Stimulated activated CD8-positive, alpha-beta memory T cell treated with anti-CD3 and anti-CD28 coated beads, Interleukin-12 subunit alpha, Interleukin-12 subunit beta, amount 100 ng/mL, for 4 hours (primary cell): ENCODE results near the gene P3H1.
A peak's percentile ranks its signal among the peaks of the same experiment; 100 is the strongest.
"Not testable (repeated sequence)": the region's sequence is repeated elsewhere in the genome, so short reads cannot be mapped to it uniquely, and the experiment has no call there.

Experiments used
- DNase-seq: peaks from one replicate; pipeline ENCODE4 v3.0.0-alpha.2; 2020; ENCODE audit warnings: low read depth

P3H1 gene, protein sequence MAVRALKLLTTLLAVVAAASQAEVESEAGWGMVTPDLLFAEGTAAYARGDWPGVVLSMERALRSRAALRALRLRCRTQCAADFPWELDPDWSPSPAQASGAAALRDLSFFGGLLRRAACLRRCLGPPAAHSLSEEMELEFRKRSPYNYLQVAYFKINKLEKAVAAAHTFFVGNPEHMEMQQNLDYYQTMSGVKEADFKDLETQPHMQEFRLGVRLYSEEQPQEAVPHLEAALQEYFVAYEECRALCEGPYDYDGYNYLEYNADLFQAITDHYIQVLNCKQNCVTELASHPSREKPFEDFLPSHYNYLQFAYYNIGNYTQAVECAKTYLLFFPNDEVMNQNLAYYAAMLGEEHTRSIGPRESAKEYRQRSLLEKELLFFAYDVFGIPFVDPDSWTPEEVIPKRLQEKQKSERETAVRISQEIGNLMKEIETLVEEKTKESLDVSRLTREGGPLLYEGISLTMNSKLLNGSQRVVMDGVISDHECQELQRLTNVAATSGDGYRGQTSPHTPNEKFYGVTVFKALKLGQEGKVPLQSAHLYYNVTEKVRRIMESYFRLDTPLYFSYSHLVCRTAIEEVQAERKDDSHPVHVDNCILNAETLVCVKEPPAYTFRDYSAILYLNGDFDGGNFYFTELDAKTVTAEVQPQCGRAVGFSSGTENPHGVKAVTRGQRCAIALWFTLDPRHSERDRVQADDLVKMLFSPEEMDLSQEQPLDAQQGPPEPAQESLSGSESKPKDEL

DNA sequence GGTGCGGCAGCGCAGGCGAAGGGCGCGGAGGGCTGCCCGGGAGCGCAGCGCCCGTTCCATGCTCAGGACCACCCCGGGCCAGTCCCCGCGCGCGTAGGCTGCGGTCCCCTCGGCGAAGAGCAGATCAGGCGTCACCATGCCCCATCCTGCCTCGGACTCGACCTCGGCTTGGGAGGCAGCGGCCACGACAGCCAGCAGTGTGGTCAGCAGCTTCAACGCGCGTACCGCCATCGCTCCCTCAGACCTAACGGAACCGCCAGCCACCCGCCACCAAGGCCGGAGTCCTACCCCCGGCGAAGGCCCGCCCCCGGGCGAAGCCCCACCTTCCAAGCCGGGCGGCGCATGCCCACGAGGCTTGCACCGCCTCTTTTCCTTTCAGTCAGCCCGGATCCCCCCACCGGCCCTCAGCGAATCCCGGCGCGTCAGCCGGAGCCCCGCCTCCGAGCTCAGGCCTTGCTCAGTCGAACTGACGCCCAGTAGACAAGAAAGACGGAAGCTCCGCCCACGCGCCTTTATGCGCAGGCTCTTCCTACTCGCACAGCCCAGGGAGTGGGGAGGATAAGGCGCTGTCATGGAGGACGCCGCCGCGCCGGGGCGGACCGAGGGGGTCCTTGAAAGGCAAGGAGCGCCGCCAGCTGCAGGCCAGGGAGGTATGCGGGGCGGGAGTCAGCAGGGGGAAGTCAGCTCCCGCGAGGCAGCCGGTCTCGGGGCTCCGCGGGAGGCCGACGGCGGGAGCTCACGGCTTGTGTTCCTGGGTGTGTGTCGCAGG lies at the start of gene P3H1, which contains the start of gene C1orf50:
P3H1 (minus strand) TSS at position 288 of the 769 bp plus-strand sequence; CDS start at position 231, 57 bp downstream.
C1orf50 (plus strand) TSS at position 509 of the 769 bp plus-strand sequence; CDS start at position 572, 63 bp downstream.
- peak; percentile 100 for DNase-seq

DNA sequence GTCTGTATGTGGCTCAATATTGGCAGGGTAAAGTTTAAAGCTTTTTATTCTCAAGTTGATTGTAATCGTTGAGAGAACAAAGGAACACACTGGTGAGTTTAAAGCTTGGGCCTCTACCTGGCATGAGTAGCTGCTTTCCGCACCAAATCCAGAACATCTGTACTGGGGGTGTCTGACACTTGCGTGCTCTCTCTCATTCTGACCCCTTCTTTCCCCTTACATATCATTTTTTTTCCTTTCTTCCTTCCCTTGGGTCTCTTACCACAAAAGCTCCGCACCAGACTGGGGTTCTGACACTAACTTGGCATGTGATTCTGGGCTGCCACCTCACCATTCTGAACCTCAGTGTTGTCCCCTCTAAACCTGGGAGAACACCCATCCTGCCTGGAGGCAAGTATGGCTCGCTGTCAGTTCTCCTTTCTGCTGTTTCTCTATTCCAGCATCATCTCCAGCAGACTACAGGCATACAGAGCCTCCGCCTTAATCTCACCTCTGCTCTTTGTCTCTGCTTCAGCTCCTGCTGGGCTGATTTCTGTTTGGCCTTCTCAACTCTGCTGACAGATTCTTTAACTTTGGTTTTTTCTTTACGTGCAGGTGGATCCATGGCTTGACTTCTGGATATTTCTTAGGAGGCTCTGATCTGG lies 49.2 kb upstream of the P3H1 start:
- DNase-seq = no peak

DNA sequence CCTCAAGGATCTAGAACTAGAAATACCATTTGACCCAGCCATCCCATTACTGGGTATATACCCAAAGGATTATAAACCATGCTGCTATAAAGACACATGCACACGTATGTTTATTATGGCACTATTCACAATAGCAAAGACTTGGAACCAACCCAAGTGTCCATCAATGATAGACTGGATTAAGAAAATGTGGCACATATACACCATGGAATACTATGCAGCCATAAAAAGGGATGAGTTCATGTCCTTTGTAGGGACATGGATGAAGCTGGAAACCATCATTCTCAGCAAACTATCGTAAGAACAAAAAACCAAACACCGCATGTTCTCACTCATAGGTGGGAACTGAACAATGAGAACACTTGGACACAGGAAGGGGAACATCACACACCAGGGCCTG lies 48.0 kb upstream of the P3H1 start:
- DNase-seq = not testable (repeated sequence)

DNA sequence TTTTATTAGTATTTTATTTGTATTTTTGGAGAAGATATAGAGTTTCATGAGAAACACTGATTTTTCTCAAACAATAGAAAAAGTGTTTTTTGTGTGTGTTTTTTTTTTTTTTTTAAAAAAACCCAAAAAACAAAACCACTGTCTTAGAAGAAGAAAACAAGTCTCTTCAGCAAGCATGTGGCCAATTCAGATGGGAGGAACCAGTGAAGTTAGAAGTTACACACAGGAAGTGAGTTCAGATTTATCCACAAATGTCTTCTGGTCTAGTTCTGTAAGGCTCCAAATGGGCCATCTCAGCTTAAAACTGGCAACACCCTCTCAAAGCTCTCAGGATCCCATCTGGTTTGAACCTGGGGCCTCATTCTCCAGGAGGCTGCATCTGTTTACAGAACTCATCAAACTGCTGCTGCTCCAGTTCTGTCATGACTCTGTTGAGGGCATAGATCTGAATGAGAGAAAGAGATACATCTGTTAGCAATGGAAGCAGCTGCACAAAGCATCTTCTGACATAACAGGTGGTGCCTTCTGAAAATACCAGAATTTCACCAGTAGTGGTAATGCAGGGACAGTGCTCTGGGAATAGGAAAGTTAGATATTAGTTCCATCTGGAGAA lies 40.3 kb upstream of the P3H1 start:
- DNase-seq = no peak

DNA sequence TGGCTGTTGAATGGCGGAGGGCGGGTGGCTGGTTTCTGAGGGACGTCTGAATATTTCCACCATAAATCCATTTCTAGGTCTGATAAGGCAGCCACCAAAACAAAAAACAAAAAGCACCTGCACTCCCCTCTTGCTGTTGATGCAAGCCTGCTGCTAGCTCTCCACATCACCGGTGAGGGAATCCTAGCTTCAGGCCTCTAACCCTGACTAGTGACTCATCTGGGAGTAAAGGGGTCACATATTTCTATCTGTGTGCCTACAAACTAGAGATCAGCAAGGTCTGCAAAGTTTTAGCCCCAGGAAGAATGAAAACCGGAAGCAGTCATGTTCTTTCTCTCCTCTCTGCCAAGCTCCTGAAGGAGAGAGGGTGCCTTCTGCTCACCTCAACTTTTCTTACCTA lies 39.8 kb upstream of the P3H1 start:
- DNase-seq = no peak

DNA sequence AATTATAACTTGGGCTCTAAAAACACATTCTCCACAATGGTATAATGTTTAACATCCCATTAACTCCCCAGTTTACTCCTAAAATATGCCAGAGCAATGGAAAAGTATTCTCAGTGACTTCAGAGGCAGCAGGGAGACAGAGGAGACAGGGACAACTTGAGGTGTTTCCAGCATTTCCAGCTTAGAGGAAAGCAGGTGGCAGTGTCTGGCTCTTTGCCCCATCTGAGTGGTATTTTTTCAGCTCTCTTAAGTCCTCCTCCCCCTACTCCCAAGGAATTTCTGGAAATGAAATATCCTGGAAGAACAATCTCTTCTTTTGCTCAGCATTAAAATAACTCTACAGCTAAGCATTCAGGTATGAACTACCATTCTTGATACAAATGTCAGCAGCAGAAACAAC lies 39.3 kb upstream of the P3H1 start:
- DNase-seq = no peak

DNA sequence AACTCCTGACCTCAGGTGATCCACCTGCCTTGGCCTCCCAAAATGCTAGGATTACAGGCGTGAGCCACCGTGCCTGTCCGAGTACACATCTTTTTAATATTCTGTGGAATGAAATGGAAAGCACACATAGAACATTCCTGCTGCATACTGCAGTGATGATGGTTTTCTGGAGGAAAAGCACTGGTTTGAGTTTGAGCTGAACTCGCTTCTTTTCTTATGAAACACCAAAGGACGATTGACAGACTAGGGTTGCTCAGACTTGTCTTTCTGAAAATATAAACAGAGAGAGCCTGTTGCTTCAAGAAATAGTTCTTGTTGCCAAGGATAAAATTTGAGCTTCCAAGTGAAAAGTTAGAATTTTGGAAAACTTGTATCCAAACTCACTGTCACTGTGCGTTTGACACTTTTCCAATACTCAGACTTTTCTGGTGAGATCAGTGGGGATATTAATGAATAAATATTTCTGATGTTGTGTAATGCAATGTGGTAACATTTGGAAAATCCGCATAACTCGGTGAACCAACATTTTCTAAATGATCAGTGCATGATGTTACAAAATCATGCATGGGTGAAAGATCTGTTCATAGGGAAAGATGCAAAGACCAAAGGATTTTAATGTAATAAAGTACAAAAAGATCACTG lies 35.1 kb upstream of the P3H1 start:
- no peak for DNase-seq

DNA sequence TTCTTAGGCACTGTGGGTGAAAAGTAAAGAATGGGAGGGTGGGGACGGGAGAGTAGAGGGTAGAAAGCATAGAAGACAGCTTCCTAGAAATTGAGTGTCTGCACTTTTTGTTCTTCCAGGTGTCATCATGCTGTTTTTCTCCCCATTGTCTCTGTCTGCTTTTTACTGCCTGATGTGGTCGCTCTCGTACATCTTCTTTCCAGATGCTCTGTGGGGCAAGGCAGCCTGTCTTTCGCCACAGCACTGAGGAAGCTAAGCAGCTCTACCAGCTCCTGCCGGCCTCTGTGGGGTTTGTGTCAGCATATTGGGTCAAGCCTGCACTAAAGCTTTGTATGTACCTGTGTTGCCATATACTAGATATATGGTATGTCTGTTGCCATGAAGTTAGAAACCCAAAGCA lies 31.2 kb upstream of the P3H1 start:
- DNase-seq = no peak

DNA sequence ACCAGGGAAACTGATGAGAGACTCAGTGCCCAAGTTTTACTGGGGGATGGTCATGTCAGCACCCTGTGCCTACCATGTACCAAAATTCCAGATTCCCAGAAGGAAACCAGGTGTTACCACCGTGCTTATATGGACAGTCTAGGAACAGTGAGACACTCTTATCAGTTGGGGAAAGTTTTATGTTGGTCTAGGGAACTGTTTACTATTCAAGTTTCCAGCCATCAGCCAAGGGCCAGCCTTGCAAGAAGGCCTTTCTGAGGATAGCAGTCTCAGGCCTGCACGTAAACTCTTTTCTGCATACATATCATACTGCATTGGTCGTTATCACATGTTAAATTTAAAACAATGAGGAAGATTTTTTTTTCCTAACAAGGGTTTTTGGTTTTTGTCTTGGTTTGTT lies 30.6 kb upstream of the P3H1 start:
- no peak for DNase-seq

DNA sequence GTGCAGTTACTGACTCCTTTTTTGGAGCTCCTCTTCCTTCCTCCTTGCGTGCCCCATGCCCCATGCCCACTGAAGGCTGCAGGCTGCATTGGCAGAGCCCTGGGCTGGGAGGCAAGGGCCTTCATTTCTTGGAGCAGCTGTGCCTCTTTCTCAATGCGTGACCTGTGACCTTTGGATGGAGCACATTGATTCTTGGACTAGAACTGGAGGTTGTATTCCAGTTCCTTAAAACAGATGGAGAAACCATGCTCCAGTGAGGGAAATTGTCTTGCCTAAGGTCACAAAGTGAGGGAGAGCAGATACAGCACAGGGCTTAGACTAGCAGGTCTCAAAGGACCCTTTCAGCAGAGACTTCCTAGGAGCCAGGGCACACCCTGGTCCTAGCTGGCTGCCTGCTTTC lies 27.0 kb upstream of the P3H1 start:
- no peak for DNase-seq

DNA sequence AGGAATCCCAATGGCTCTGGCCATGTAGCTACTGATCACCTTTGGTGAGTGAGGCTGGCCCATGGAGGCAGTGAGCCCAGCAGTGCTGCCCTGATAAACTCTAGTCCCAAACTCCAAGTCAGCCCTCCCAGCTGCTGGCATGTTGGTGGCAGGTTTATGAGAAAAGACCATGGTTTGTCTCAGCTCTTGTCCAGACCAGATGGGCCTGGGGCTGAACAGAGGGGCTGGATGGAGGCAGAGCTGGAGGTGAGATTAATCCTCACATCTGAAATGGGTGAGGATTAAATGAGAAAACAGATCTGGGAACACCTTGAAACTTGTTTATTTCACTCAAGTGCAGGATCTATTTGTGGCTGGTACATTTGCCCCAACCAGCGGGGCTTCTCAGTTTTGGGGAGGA lies 21.2 kb upstream of the P3H1 start:
- DNase-seq = no peak

DNA sequence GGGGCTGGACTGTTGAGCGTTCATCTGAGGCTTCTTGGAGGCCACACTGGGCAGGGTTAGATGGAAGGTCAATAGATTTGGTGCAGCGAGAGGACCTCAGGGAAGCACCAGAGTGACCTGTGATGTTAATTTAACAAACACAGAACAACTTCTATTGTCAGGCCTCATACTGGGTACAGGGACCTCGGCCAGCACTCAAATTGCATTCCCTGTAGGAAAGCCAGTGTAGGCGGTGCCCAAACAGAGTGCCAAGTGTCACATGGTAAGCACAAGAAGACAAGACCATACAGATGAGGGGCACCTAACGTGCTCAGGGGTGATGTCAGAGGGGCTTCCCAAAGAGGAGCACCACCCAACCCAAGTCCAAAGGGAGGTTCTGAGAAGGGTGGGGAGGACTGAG lies 19.3 kb upstream of the P3H1 start:
- DNase-seq = no peak

DNA sequence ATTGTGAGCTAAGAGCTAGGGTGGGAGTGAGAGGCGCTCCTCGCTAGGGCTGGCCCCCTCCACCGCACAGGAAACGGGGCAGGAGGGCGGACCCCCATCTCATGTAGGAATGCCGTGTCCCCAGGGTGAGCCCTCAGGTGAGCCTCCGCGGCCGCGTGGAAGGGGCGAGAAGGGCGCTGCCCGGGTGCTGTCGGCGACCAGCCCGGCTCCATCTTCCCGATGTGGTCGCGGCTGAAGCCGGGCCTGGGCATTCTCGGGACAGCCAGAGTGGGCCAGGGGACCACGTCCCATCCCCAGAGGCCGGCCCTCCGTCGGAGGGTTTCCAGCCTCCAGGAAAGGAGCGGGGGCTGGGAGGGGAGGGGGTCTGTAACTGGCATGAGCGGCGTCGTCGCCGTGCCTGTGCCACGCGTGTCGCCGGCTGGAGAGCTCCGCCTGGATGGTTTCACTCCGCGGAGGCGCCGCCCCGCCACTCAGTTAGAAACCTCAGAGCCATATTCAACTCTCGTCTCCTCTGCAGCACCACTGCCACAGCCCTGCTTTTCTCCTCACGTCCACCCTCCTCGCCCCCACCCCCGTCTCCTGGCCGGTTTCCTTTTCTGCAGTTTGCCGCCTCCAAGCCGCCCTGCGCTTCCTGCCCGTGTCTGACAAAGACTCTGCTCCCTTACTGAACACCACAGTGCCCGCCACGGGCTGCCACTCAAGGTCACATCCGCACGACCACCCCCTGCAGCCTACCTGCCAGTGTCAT lies 18.3 kb upstream of the P3H1 start, which contains the start of gene TMEM269:
TMEM269 (plus strand) TSS at position 46 of the 748 bp plus-strand sequence. CDS start 4,903 bp downstream, outside the sequence.
- peak; percentile 14 for DNase-seq

DNA sequence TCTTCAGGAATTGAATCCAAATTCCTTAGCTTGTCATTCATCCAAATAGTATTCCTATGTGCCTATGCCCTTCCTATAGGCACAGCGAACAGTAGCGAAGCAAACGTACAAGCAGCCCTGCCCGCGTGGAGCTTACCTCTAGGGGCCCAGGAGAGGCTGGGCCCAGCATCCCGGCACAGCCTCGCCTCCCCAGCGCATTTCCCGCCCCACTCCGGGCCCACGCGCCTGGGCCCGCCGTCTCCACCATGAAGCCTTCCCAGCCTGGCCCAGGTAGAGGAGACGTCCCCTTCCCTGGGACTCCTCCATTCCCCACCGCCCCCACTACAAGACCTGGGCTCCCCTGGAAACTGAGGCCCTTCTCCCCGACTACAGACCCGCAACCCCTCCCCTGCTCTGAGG lies 17.7 kb upstream of the P3H1 start:
- no peak for DNase-seq

DNA sequence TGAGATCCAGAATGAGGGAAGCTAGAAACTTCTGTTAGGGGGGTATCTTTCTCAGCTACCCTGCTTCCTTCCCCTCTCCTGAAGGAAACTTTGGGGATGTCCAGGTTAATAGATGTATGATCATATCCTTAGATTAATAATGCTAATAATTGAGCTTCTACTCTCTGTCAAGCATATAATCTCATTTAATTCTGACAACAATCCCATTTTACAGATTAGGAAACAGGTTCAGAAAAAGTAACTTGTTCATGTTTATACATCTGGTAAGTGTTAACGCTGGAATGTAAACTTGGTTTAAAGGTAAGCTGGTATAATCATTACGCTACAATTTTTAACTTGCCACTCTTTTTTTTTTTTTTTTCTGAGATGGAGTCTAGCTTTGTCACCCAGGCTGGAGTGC lies 16.3 kb upstream of the P3H1 start:
- no peak for DNase-seq

DNA sequence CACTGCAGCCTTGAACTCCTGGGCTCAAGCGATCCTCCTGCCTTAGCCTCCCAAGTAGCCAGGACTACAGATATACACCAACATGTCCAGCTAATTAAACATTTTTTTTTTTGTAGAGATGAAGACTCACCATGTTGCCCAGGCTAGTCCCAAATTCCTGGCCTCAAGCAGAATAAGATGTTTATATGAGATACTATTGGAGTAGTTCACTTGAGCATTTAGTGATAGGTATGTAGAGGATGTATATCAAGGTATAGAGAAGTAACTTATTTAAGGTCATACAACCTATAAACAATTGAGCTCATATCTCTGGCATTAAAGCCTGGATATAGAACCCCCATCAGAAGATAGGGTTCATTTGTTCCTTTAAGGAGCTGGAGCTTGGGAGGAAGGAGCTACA lies 13.3 kb upstream of the P3H1 start:
- DNase-seq = no peak

DNA sequence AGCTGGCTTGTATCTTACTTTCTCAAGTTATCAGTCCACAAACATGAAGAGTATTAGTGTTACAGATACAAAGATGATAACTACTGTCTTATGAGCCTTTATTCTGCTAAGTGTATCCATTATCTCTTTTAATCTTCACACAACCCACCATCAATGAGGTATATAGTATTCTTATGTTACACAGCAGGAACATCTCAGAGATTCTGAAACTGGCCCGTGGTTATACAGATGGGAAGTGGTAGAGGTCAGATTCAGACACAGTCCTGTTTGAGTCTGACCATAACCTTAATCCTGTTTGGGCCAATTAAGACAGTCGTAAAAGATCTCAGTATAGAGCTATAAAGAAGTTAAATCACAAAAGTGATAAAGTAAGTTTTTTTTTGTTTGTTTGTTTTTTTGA lies 12.9 kb upstream of the P3H1 start:
- DNase-seq = no peak

DNA sequence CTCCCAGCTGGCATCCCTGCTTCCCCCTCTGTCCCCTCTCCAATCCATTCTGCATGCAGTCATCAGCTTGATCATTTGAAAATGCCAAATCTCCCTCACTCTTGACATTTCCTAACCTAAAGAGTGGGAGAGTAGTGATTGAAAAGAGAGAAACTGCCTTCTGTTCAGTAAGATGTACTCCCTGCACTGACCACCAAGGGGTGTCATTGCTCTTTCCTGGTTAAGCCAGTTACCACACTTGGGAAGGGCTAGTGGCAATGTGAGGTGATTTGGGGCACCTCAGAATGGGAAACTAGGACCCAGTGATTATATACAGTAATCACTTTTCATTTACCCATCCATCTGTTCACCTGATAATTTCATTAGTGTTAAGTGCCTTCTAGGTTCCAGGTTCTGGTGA lies 11.0 kb upstream of the P3H1 start:
- no peak for DNase-seq

DNA sequence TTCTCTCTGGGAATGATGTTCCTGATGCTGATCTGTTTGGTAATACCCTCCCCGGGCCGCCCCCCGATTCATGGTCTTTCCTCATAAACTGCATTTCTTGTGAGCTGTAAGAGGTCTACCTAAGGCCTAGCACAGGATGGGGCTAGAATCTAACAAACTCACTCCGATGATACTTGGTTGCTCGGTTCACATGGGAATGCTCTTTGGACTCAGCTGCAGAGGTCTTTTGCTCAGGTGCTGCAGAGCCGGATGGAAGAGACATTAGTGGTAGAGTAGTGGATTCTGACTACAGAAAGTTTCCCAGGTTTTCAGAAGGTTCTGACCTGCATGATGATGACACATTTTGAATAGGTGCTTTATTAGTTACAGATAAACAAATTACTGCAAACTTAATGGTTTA lies 9.7 kb upstream of the P3H1 start:
- no peak for DNase-seq

DNA sequence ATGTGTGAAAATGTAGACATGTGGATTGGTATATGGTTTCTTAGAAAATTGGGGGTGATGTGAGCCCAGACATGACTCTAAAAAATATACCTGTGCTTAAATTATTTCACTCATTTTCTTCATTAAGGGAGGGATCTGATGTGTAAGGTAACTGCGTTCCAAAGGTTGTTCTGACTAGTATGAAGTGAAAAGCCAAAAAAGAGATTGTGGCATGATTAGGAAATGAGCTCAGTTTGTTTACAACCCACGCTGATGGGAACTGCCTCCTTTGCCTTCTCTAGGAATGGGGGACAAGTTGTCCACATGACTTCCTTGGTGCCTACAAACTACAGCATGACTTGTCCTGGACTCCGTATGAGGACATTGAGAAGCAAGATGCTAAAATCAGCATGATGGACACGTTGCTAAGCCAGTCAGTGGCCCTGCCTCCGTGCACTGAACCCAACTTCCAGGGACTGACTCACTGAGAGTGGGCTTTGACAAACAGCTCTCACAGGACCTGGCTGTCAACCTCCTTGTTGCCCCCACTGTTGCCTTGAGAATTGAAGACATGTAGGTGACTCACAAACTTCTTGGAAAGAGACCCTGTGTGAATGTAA lies 8.2 kb upstream of the P3H1 start:
- DNase-seq = no peak
